Activated T-helper 17 cell treated with anti-CD3 and anti-CD28 coated beads, Interleukin-2, amount 50 U/mL, for 72 hours (primary cell): ENCODE measurements around the gene RAB6B. TPM values are rescaled to one million over a fixed set of nuclear protein-coding genes. Genes with fewer than 3 reads are reported as not detected.
"Not testable (repeated sequence)": the region's sequence is repeated elsewhere in the genome, so short reads cannot be mapped to it uniquely, and the experiment has no call there.

Experiments used
- ATAC-seq: fragments of 150-1000 bp; cut with Tn5 transposase; replicated peaks from 2 replicates; pipeline ENCODE4 v1.10.0; 2021; ENCODE audit warnings: mild to moderate bottlenecking, moderate library complexity
- H3K27ac Mint-ChIP-seq: one replicate; pipeline ENCODE4 v1.8.0; 2022; ENCODE audit warnings: mixed read lengths
- H3K27me3 Mint-ChIP-seq: one replicate; pipeline ENCODE4 v1.8.0; 2022; ENCODE audit warnings: mixed read lengths
- H3K36me3 Mint-ChIP-seq: one replicate; pipeline ENCODE4 v1.8.0; 2022; ENCODE audit warnings: low read depth, mild to moderate bottlenecking, mixed read lengths
- H3K4me1 Mint-ChIP-seq: one replicate; pipeline ENCODE4 v1.8.0; 2022; ENCODE audit warnings: mixed read lengths
- H3K4me3 Mint-ChIP-seq: one replicate; pipeline ENCODE4 v1.8.0; 2022; ENCODE audit warnings: mild to moderate bottlenecking, mixed read lengths
- H3K9me3 Mint-ChIP-seq: one replicate; pipeline ENCODE4 v1.8.0; 2022; ENCODE audit warnings: mixed read lengths
- total RNA-seq, 2 donors: library from RNA; stranded (reverse); gene quantifications; one replicate each; pipeline ENCODE4 v1.2.3, GENCODE V29; 2022

RAB6B gene
- total RNA-seq, 2 donors from 2014 or later, result 0.19 to 3.1 TPM

GRCh38 chr3:133799794-133800585, 95.7 kb downstream of the RAB6B start:
- Mint-ChIP-seq H3K9me3 (no peaks in the 10 kb centered on the region), H3K4me1 (peaks cover under 1% of the 10 kb centered on the region), H3K36me3 (no peaks in the 10 kb centered on the region), H3K4me3 (no peak overlapping the region), H3K27ac (no peak overlapping the region), H3K27me3 (peaks cover 17% of the 10 kb centered on the region)
- ATAC-seq, result peak; percentile 12

- Mint-ChIP-seq H3K4me1 (no peaks in the 10 kb centered on the region), H3K27me3 (peaks cover 22% of the 10 kb centered on the region), H3K27ac (no peak overlapping the region), H3K9me3 (peaks cover 6% of the 10 kb centered on the region), H3K4me3 (no peak overlapping the region), H3K36me3 (no peaks in the 10 kb centered on the region)
- no peak for ATAC-seq
Measured at GRCh38 chr3:133797396-133798105, 98.1 kb downstream of the RAB6B start.

GRCh38 chr3:133792171-133792763, 103.4 kb downstream of the RAB6B start:
- Mint-ChIP-seq H3K27ac (no peak overlapping the region), H3K4me3 (no peak overlapping the region), H3K4me1 (no peaks in the 10 kb centered on the region), H3K36me3 (no peaks in the 10 kb centered on the region), H3K27me3 (peaks cover 18% of the 10 kb centered on the region), H3K9me3 (peaks cover 6% of the 10 kb centered on the region)
- ATAC-seq, result no peak

DNA sequence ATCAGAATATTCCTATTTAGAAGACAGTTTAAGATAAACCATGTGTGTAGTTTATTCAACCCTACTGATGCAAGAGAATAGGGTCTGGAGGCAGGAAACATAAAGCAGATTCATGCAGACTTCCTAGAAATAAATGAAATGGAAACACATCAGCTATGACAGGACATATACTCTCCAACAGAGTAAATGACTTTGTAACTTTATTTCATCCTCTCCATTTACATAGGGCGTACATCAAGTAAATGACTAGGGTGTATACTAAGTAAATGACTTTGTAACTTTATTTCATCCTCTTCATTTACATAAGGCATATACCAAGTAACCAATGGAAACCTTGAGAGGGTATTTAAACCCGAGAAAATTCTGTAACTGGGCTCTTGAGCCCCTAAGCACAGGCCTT, 107.7 kb downstream of the RAB6B start:
- Mint-ChIP-seq H3K27ac (no peak overlapping the region), H3K9me3 (peaks cover 5% of the 10 kb centered on the region), H3K36me3 (no peaks in the 10 kb centered on the region), H3K4me1 (no peaks in the 10 kb centered on the region), H3K27me3 (peaks cover 9% of the 10 kb centered on the region), H3K4me3 (no peak overlapping the region)
- no peak for ATAC-seq

GRCh38 chr3:133783762-133784161, 111.9 kb downstream of the RAB6B start:
- Mint-ChIP-seq H3K36me3 (no peaks in the 10 kb centered on the region), H3K4me1 (no peaks in the 10 kb centered on the region), H3K9me3 (no peaks in the 10 kb centered on the region), H3K4me3 (no peak overlapping the region), H3K27ac (no peak overlapping the region), H3K27me3 (peaks cover 17% of the 10 kb centered on the region)
- ATAC-seq, result no peak

- no peak for ATAC-seq
- Mint-ChIP-seq H3K4me3 (no peak overlapping the region), H3K9me3 (no peaks in the 10 kb centered on the region), H3K27me3 (peaks cover 17% of the 10 kb centered on the region), H3K27ac (no peak overlapping the region), H3K4me1 (no peaks in the 10 kb centered on the region), H3K36me3 (no peaks in the 10 kb centered on the region)
Measured at GRCh38 chr3:133782454-133782853, 113.2 kb downstream of the RAB6B start.

DNA sequence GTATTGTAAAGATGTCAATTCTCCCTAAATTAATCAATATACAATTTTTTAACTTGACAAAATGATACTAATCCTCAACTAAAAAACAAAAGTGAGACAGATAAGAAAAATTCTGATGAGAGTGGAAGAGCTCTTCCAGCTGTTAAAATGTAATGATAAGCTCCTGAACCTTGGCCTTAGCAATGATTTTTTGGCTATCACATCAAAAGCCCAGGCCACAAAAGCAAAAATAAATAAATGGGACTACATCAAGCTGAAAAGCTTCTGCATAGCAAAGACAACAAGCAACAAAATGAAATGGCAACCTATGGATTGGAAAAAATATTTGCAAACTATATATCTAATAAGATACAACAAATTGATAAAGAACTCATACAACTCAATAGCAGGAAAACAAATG, 114.1 kb downstream of the RAB6B start:
- no peak for ATAC-seq
- Mint-ChIP-seq H3K4me3 (no peak overlapping the region), H3K9me3 (no peaks in the 10 kb centered on the region), H3K36me3 (no peaks in the 10 kb centered on the region), H3K4me1 (no peaks in the 10 kb centered on the region), H3K27me3 (peaks cover 17% of the 10 kb centered on the region), H3K27ac (no peak overlapping the region)

- H3K4me1 Mint-ChIP-seq, H3K36me3 Mint-ChIP-seq, H3K9me3 Mint-ChIP-seq: not testable (repeated sequence)
Measured at GRCh38 chr3:133780756-133781155, 114.9 kb downstream of the RAB6B start.

GRCh38 chr3:133779626-133780203, 116.0 kb downstream of the RAB6B start:
- no peaks in the 10 kb centered on the region for H3K4me1 Mint-ChIP-seq
- no peak overlapping the region for H3K27ac Mint-ChIP-seq
- H3K9me3 Mint-ChIP-seq, result no peaks in the 10 kb centered on the region
- H3K27me3 Mint-ChIP-seq, result peaks cover 17% of the 10 kb centered on the region
- H3K36me3 Mint-ChIP-seq, result no peaks in the 10 kb centered on the region
- ATAC-seq, result no peak
- H3K4me3 Mint-ChIP-seq, result no peak overlapping the region

More at GRCh38 chr3:133780756-133781155, 114.9 kb downstream of the RAB6B start:
- not testable (repeated sequence) for H3K4me3 Mint-ChIP-seq, ATAC-seq, H3K27ac Mint-ChIP-seq
- peaks cover 17% of the 10 kb centered on the region for H3K27me3 Mint-ChIP-seq

GRCh38 chr3:133777807-133778568, 117.7 kb downstream of the RAB6B start:
- peaks cover 21% of the 10 kb centered on the region for H3K27me3 Mint-ChIP-seq
- ATAC-seq, result no peak
- H3K36me3 Mint-ChIP-seq, result no peaks in the 10 kb centered on the region
- H3K27ac Mint-ChIP-seq, result no peak overlapping the region
- H3K9me3 Mint-ChIP-seq, result no peaks in the 10 kb centered on the region
- no peak overlapping the region for H3K4me3 Mint-ChIP-seq
- H3K4me1 Mint-ChIP-seq, result no peaks in the 10 kb centered on the region

GRCh38 chr3:133776794-133777438, 118.8 kb downstream of the RAB6B start:
- Mint-ChIP-seq H3K4me3 (no peak overlapping the region), H3K27ac (no peak overlapping the region), H3K36me3 (no peaks in the 10 kb centered on the region), H3K4me1 (no peaks in the 10 kb centered on the region), H3K27me3 (peaks cover 18% of the 10 kb centered on the region), H3K9me3 (no peaks in the 10 kb centered on the region)
- no peak for ATAC-seq

DNA sequence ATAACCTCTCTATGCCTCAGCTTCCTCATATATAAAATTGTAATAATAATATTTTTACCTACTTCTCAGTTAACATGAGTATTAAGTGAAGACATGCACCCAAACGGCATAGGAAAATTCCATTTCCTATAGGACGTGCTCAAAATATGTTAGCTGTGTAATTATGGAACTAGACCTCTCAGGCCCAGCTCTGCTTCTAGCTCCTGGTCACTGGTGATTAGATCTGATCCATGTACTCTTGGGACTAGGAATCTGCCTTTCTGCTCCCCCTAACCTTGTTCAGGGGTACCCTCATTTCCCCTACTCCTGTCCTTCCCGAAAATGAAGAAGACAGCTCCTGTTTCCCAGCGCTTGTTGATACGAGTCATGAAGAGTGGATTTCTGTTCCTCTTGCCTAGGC, 119.8 kb downstream of the RAB6B start:
- Mint-ChIP-seq H3K4me3 (no peak overlapping the region), H3K36me3 (no peaks in the 10 kb centered on the region), H3K9me3 (no peaks in the 10 kb centered on the region), H3K27ac (no peak overlapping the region), H3K4me1 (no peaks in the 10 kb centered on the region), H3K27me3 (peaks cover 15% of the 10 kb centered on the region)
- ATAC-seq, result no peak

DNA sequence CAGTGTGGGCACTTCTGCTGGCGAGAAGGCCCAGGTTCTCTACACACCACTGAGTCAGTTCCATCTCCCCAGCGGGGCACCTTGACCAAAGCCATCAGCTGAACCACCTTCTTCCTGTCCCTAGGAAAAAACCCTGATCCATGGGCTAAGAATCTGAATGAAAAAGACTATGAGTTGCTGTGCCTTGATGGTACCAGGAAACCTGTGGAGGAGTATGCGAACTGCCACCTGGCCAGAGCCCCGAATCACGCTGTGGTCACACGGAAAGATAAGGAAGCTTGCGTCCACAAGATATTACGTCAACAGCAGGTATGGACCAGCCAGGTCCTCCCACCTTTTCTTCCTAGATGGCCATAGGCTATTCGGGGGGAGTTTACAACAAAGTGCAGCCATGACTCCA, 120.4 kb downstream of the RAB6B start:
- H3K4me3 Mint-ChIP-seq, result no peak overlapping the region
- no peaks in the 10 kb centered on the region for H3K36me3 Mint-ChIP-seq
- H3K4me1 Mint-ChIP-seq, result no peaks in the 10 kb centered on the region
- ATAC-seq, result no peak
- no peak overlapping the region for H3K27ac Mint-ChIP-seq
- H3K9me3 Mint-ChIP-seq, result no peaks in the 10 kb centered on the region
- H3K27me3 Mint-ChIP-seq, result peaks cover 15% of the 10 kb centered on the region
